Nephron progenitor cell (in vitro differentiated cells): ENCODE results near the gene ADAM10.

Source experiments
- DNase-seq: peaks from one replicate; pipeline ENCODE4 v3.0.0; 2021
- H3K27ac Mint-ChIP-seq: 2 replicates; pipeline ENCODE4 v1.8.0; 2021; ENCODE audit warnings: mild to moderate bottlenecking, moderate library complexity, mixed read lengths
- H3K27me3 Mint-ChIP-seq: 2 replicates; pipeline ENCODE4 v1.8.0; 2021; ENCODE audit warnings: mild to moderate bottlenecking, low read depth, mixed read lengths; ENCODE audit not compliant: poor library complexity
- H3K36me3 Mint-ChIP-seq: 2 replicates; pipeline ENCODE4 v1.8.0; 2021; ENCODE audit warnings: low read depth, mixed read lengths
- H3K4me1 Mint-ChIP-seq: 2 replicates; pipeline ENCODE4 v1.8.0; 2021; ENCODE audit warnings: mixed read lengths
- H3K4me3 Mint-ChIP-seq: 2 replicates; pipeline ENCODE4 v1.8.0; 2021; ENCODE audit warnings: mild to moderate bottlenecking, moderate library complexity, mixed read lengths
- H3K9me3 Mint-ChIP-seq: 2 replicates; pipeline ENCODE4 v1.8.0; 2021; ENCODE audit warnings: mild to moderate bottlenecking, moderate library complexity, mixed read lengths
- CTCF ChIP-seq: fragments of 200-600 bp; sonication (generic); IDR thresholded peaks from 2 replicates; pipeline ENCODE4 v1.5.0; 2021; ENCODE audit warnings: antibody characterized with exemption

The ADAM10 gene

GRCh38 chr15:58593870-58594269 is 155.6 kb downstream of the ADAM10 start:
- DNase-seq, result no peak
- Mint-ChIP-seq H3K27ac (no peak overlapping the region), H3K36me3 (peaks cover 40% of the 10 kb centered on the region), H3K9me3 (peaks cover 5% of the 10 kb centered on the region), H3K27me3 (no peaks in the 10 kb centered on the region), H3K4me1 (peaks cover 15% of the 10 kb centered on the region), H3K4me3 (no peak overlapping the region)
- no peak for TF ChIP-seq CTCF

GRCh38 chr15:58590926-58591325 is 158.6 kb downstream of the ADAM10 start:
- Mint-ChIP-seq H3K4me1 (no peaks in the 10 kb centered on the region), H3K27me3 (no peaks in the 10 kb centered on the region), H3K9me3 (no peaks in the 10 kb centered on the region), H3K4me3 (no peak overlapping the region), H3K27ac (no peak overlapping the region), H3K36me3 (peaks cover 19% of the 10 kb centered on the region)
- TF ChIP-seq CTCF, result no peak
- no peak for DNase-seq

GRCh38 chr15:58590236-58590635 is 159.3 kb downstream of the ADAM10 start:
- no peak for DNase-seq
- H3K27ac Mint-ChIP-seq, result no peak overlapping the region
- no peaks in the 10 kb centered on the region for H3K9me3 Mint-ChIP-seq
- peaks cover 4% of the 10 kb centered on the region for H3K4me1 Mint-ChIP-seq
- H3K4me3 Mint-ChIP-seq, result no peak overlapping the region
- no peak for TF ChIP-seq CTCF
- no peaks in the 10 kb centered on the region for H3K27me3 Mint-ChIP-seq
- H3K36me3 Mint-ChIP-seq, result peaks cover 15% of the 10 kb centered on the region

GRCh38 chr15:58589047-58589446 is 160.5 kb downstream of the ADAM10 start:
- Mint-ChIP-seq H3K9me3 (peaks cover 4% of the 10 kb centered on the region), H3K4me1 (peaks cover 8% of the 10 kb centered on the region), H3K36me3 (peaks cover 12% of the 10 kb centered on the region), H3K4me3 (no peak overlapping the region), H3K27ac (no peak overlapping the region), H3K27me3 (no peaks in the 10 kb centered on the region)
- DNase-seq, result no peak
- no peak for TF ChIP-seq CTCF

- Mint-ChIP-seq H3K9me3 (peaks cover 14% of the 10 kb centered on the region), H3K4me3 (no peak overlapping the region), H3K36me3 (peaks cover 5% of the 10 kb centered on the region), H3K4me1 (peaks cover 8% of the 10 kb centered on the region), H3K27ac (no peak overlapping the region), H3K27me3 (no peaks in the 10 kb centered on the region)
- no peak for TF ChIP-seq CTCF
- no peak for DNase-seq
Observed at GRCh38 chr15:58588096-58588495, 161.4 kb downstream of the ADAM10 start.

GRCh38 chr15:58587486-58587885 is 162.0 kb downstream of the ADAM10 start:
- TF ChIP-seq CTCF, result no peak
- no peak overlapping the region for H3K4me3 Mint-ChIP-seq
- H3K36me3 Mint-ChIP-seq, result peaks cover 5% of the 10 kb centered on the region
- H3K9me3 Mint-ChIP-seq, result peaks cover 17% of the 10 kb centered on the region
- H3K4me1 Mint-ChIP-seq, result peaks cover 8% of the 10 kb centered on the region
- H3K27me3 Mint-ChIP-seq, result no peaks in the 10 kb centered on the region
- H3K27ac Mint-ChIP-seq, result no peak overlapping the region
- DNase-seq, result no peak
